Astrocyte (in vitro differentiated cells and primary cell): ENCODE measurements around the gene JPH3.

Experiments used
- CTCF ChIP-seq: IDR thresholded peaks from 2 replicates; pipeline ENCODE4 v1.5.1; 2011; ENCODE audit warnings: low read depth, mild to moderate bottlenecking, inconsistent platforms, low read length, moderate library complexity; ENCODE audit not compliant: insufficient read depth
- EZH2 ChIP-seq: IDR thresholded peaks from 2 replicates; pipeline ENCODE4 v1.6.1; 2012; ENCODE audit warnings: mild to moderate bottlenecking, low read length, inconsistent platforms; ENCODE audit not compliant: insufficient read depth

GRCh38 chr16:87644596-87644995, 42.3 kb downstream of the JPH3 start:
- TF ChIP-seq CTCF (no peak), EZH2 (no peak)
